ENCODE measurements around the gene ZFP62. TPM values are rescaled to one million over a fixed set of nuclear protein-coding genes. Genes with fewer than 3 reads are reported as not detected.

The ZFP62 gene
- total and polyA plus RNA-seq, 2 of the 8 experiments (the other 6 are each of a cell fraction or from before 2014, with no cell fraction given), result 9.3 to 38.5 TPM

DNA sequence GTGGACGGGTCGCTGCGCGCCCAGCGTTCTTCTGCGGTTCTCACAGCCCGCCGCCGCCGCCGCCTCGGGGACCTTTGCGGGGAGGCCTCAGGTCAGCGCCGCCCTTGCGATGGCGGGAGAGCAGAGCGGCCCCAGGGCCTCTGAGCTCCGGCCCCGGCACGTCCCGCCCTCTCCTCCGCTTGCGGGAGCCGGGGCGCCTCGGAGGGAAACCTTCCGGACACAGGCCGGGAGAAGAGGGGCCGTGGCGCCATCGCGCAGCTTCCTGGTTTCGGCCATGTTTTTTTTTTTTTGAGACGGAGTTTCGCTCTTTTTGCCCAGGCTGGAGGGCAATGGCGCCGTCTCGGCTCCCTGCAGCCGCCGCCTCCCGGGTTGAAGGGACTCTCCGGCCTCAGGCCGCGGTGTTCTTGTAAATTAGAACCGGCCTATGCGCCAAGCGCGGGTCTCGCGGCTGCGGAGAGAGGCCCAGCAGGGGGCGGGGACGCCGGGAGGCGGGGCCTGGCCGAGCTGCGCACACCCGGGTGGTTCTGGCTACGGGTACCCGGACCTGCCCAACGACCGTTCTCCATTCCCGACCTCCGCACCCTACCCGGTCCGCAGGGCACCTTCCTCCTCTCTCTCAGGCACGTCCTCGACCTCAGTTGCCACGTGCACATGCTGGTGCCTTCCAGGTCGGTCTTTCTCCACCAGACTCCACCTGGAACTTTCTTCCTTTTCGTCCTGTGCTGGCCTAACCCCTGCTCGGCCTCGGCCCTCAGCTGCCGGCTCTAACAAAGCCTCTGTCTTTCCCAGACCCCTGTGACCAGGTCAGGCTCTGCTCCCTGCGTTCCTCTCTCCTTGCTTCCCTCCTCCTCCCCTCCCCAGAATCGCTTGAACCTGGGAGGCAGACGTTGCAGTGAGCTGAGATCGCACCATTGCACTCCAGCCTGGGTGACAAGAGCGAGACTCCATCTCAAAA, 29.7 kb downstream of the ZFP62 start (continued):
- 0 out of 2 replicates have a peak, but pooled peaks have one; percentile 9 for TF ChIP-seq CREB1 (IDR thresholded peaks at IDR 0.05)

Data from H1 (cell line).